H1 (cell line): ENCODE measurements around the gene GLYR1. TPM values are rescaled to one million over a fixed set of nuclear protein-coding genes. Genes with fewer than 3 reads are reported as not detected.

Experiments used
- CTCF ChIA-PET: fragments of 300-600 bp; sonication (Branson Sonifier 250); formaldehyde crosslinking; loops from one replicate; lab custom pipeline; 2021; ENCODE audit not compliant: partially characterized antibody; lab: Charles Lee
- POLR2A ChIA-PET: fragments of 300-600 bp; sonication (Branson Sonifier 250); formaldehyde crosslinking; loops from one replicate; lab custom pipeline; 2021; ENCODE audit warnings: inconsistent platforms; ENCODE audit not compliant: partially characterized antibody; lab: Charles Lee
- DNase-seq, 2 experiments: peaks; one replicate each; pipeline versions ENCODE4 v3.0.0 to v3.0.0-alpha.2; 2010 to 2022; ENCODE audit warnings: low spot score in 2 of 2, low read depth in 1 of 2, mixed read lengths in 1 of 2
- FAIRE-seq: peaks from 2 replicates; lab custom pipeline; 2011; peaks lifted over from hg19 to GRCh38; lab: Jason Lieb, UNC
- H2AFZ ChIP-seq: 2 replicates; pipeline ENCODE4 v1.8.1; 2012; ENCODE audit warnings: low read length, inconsistent platforms
- H2AK5ac ChIP-seq: 2 replicates; pipeline ENCODE4 v1.6.1; 2013; ENCODE audit warnings: low read depth, low read length
- H2BK120ac ChIP-seq: replicated peaks from 2 replicates; pipeline ENCODE3; 2013; ENCODE audit warnings: low read depth, low read length, inconsistent platforms
- H2BK12ac ChIP-seq: 2 replicates; pipeline ENCODE4 v1.6.1; 2013; ENCODE audit warnings: low read depth, low read length
- H2BK15ac ChIP-seq: 2 replicates; pipeline ENCODE4 v1.6.1; 2013; ENCODE audit warnings: low read length
- H2BK20ac ChIP-seq: 2 replicates; pipeline ENCODE4 v1.6.1; 2013; ENCODE audit warnings: low read length
- H2BK5ac ChIP-seq: 2 replicates; pipeline ENCODE4 v1.6.1; 2013; ENCODE audit warnings: low read depth, low read length
- H3K14ac ChIP-seq: 2 replicates; pipeline ENCODE4 v1.6.1; 2013; ENCODE audit warnings: inconsistent platforms; ENCODE audit not compliant: insufficient read length
- H3K18ac ChIP-seq: 2 replicates; pipeline ENCODE4 v1.6.1; 2013; ENCODE audit warnings: low read length; ENCODE audit errors: extremely low read depth
- H3K23ac ChIP-seq: 2 replicates; pipeline ENCODE4 v1.6.1; 2013; ENCODE audit warnings: inconsistent platforms; ENCODE audit not compliant: insufficient read length
- H3K23me2 ChIP-seq: 2 replicates; pipeline ENCODE4 v1.6.1; 2013; ENCODE audit warnings: low read depth, low read length
- H3K27ac ChIP-seq: 2 replicates; pipeline ENCODE4 v1.6.1; 2011; ENCODE audit warnings: low read depth, low read length, inconsistent platforms
- H3K27me3 ChIP-seq, 4 experiments: replicated peaks in 1 of 4; 1 replicate in 1 of 4; 2 replicates in 3 of 4; pipeline versions ENCODE4 v1.6.1 to v1.8.1; 2011 to 2013; ENCODE audit warnings: low read length in 3 of 4, mild to moderate bottlenecking in 3 of 4, inconsistent platforms in 2 of 4, mixed read lengths in 2 of 4, moderate library complexity in 1 of 4; ENCODE audit not compliant: control insufficient read depth in 3 of 4, insufficient read depth in 3 of 4; ENCODE audit errors: extremely low read depth in 1 of 4
- H3K36me3 ChIP-seq, 4 experiments: 2 replicates each; pipeline versions ENCODE4 v1.6.1 to v1.8.1; 2011 to 2013; ENCODE audit warnings: mild to moderate bottlenecking in 4 of 4, low read length in 3 of 4, moderate library complexity in 2 of 4, control low read depth in 1 of 4, inconsistent platforms in 1 of 4; ENCODE audit not compliant: insufficient read depth in 4 of 4, control insufficient read depth in 2 of 4
- H3K4ac ChIP-seq: replicated peaks from 2 replicates; pipeline ENCODE3; 2013; ENCODE audit warnings: low read length, low read depth, mixed read lengths, inconsistent platforms; ENCODE audit not compliant: insufficient read length
- H3K4me1 ChIP-seq, 4 experiments: replicated peaks in 1 of 4; 1 replicate in 1 of 4; 2 replicates in 3 of 4; pipeline versions ENCODE4 v1.6.1 to v1.8.1; 2011 to 2013; ENCODE audit warnings: low read length in 3 of 4, inconsistent platforms in 2 of 4, mixed read lengths in 1 of 4; ENCODE audit not compliant: insufficient read depth in 4 of 4, control insufficient read depth in 3 of 4
- H3K4me2 ChIP-seq, 2 experiments: 2 replicates each; pipeline versions ENCODE4 v1.6.1 to v1.8.1; 2011 to 2013; ENCODE audit warnings: low read depth in 2 of 2, low read length in 2 of 2, control low read depth in 1 of 2, inconsistent platforms in 1 of 2, mild to moderate bottlenecking in 1 of 2; ENCODE audit not compliant: insufficient read depth in 1 of 2
- H3K4me3 ChIP-seq, 4 experiments: fragments of 200-600, 300-600 bp in 1 of 4; sonication (generic), shearing (Covaris generic), sonication (Bioruptor Twin) in 1 of 4; 2 replicates each; pipeline versions ENCODE4 v1.5.1 to v1.8.1; 2011 to 2016; ENCODE audit warnings: low read length in 4 of 4, low read depth in 3 of 4, control low read depth in 2 of 4, inconsistent platforms in 2 of 4, mild to moderate bottlenecking in 2 of 4, mixed read lengths in 1 of 4, moderate library complexity in 1 of 4; ENCODE audit not compliant: insufficient read depth in 2 of 4; ENCODE audit errors: extremely low read depth in 1 of 4
- H3K56ac ChIP-seq: replicated peaks from 2 replicates; pipeline ENCODE3; 2013; ENCODE audit warnings: low read depth, mild to moderate bottlenecking, mixed read lengths, low read length, inconsistent platforms; ENCODE audit not compliant: insufficient read length
- H3K79me1 ChIP-seq: 2 replicates; pipeline ENCODE4 v1.6.1; 2013; ENCODE audit warnings: low read depth, low read length, control low read depth
- H3K79me2 ChIP-seq, 2 experiments: 2 replicates each; pipeline versions ENCODE4 v1.6.1 to v1.8.1; 2012 to 2013; ENCODE audit warnings: low read length in 2 of 2, mild to moderate bottlenecking in 2 of 2, inconsistent platforms in 1 of 2; ENCODE audit not compliant: insufficient read depth in 2 of 2, control insufficient read depth in 1 of 2
- H3K9ac ChIP-seq, 4 experiments: replicated peaks in 1 of 4; 1 replicate in 1 of 4; 2 replicates in 3 of 4; pipeline versions ENCODE4 v1.6.1 to v1.8.1; 2011 to 2013; ENCODE audit warnings: low read depth in 3 of 4, low read length in 3 of 4, control low read depth in 2 of 4, mild to moderate bottlenecking in 2 of 4, moderate library complexity in 2 of 4, inconsistent platforms in 1 of 4; ENCODE audit errors: extremely low read depth in 1 of 4
- H3K9me3 ChIP-seq, 2 experiments: 2 replicates each; pipeline versions ENCODE4 v1.6.1 to v1.8.1; 2012 to 2013; ENCODE audit warnings: mild to moderate bottlenecking in 2 of 2, moderate library complexity in 2 of 2, control low read depth in 1 of 2, inconsistent platforms in 1 of 2, low read depth in 1 of 2, low read length in 1 of 2, mixed read lengths in 1 of 2; ENCODE audit not compliant: insufficient read depth in 2 of 2
- H4K20me1 ChIP-seq, 2 experiments: replicated peaks in 1 of 2; 2 replicates each; pipeline versions ENCODE3 to v1.8.1; 2011 to 2013; ENCODE audit warnings: inconsistent platforms in 2 of 2, low read length in 2 of 2, mild to moderate bottlenecking in 1 of 2; ENCODE audit not compliant: insufficient read depth in 2 of 2, control insufficient read depth in 1 of 2
- H4K5ac ChIP-seq: 2 replicates; pipeline ENCODE4 v1.6.1; 2013; ENCODE audit warnings: low read length, low read depth, mixed read lengths, inconsistent platforms; ENCODE audit not compliant: insufficient read length
- H4K8ac ChIP-seq: 2 replicates; pipeline ENCODE4 v1.8.0; 2013; ENCODE audit warnings: mild to moderate bottlenecking, moderate library complexity, low read length, inconsistent platforms; ENCODE audit not compliant: insufficient read depth; ENCODE audit errors: extremely low read depth
- H4K91ac ChIP-seq: replicated peaks from 2 replicates; pipeline ENCODE3; 2013; ENCODE audit warnings: low read length, mixed read lengths, inconsistent platforms; ENCODE audit not compliant: insufficient read length
- ASH2L ChIP-seq: fragments of 200-600, 300-600 bp; sonication (generic); IDR thresholded peaks from one replicate; pipeline ENCODE4 v1.7.1; 2017; ENCODE audit warnings: low read length
- BRCA1 ChIP-seq: IDR thresholded peaks from 2 replicates; pipeline ENCODE4 v1.6.1; 2012; ENCODE audit warnings: low read depth, low read length, improper control_type of control experiment
- CHD1 ChIP-seq: IDR thresholded peaks from 2 replicates; pipeline ENCODE4 v1.6.1; 2012; ENCODE audit warnings: low read depth, low read length, improper control_type of control experiment
- CREB1 ChIP-seq: IDR thresholded peaks from 2 replicates; pipeline ENCODE4 v1.6.1; 2012; ENCODE audit warnings: inconsistent platforms
- KDM5A ChIP-seq: fragments of 200-600 bp; IDR thresholded peaks from 2 replicates; pipeline ENCODE4 v1.7.1; 2012; ENCODE audit warnings: mild to moderate bottlenecking, low read length, inconsistent platforms, mixed read lengths
- RFX5 ChIP-seq: IDR thresholded peaks from 2 replicates; pipeline ENCODE4 v1.6.1; 2011; ENCODE audit warnings: low read depth, low read length, improper control_type of control experiment, borderline replicate concordance
- SIRT6 ChIP-seq: IDR thresholded peaks from one replicate; pipeline ENCODE4 v1.7.1; 2012; ENCODE audit warnings: low read length, inconsistent platforms
- TCF12 ChIP-seq: IDR thresholded peaks from 2 replicates; pipeline ENCODE4 v1.6.1; 2011; ENCODE audit warnings: low read depth, mild to moderate bottlenecking, low read length
- USF2 ChIP-seq: IDR thresholded peaks from 2 replicates; pipeline ENCODE4 v1.6.1; 2011; ENCODE audit warnings: low read length, improper control_type of control experiment
- WGBS, 2 experiments: shearing (Covaris generic) in 1 of 2; methylation state at CpG; one replicate each; pipeline versions ENCODE4 v1.1.6 to v1.1.7; 2013 to 2015; ENCODE audit warnings: low lambda C conversion rate in 2 of 2, mixed read lengths in 2 of 2, inconsistent platforms in 1 of 2, low coverage in 1 of 2, missing lambda C conversion rate in 1 of 2; ENCODE audit not compliant: insufficient replicate concordance in 2 of 2, insufficient coverage in 1 of 2, insufficient read length in 1 of 2; ENCODE audit errors: extremely low coverage in 1 of 2, missing lambda C conversion rate in 1 of 2; 5-methylcytosine and 5-hydroxymethylcytosine counted together
- polyA plus RNA-seq, 7 experiments: library from polyadenylated mRNA; depleted of rRNA in 3 of 7; stranded (reverse) in 5 of 7; unstranded in 2 of 7; fragments of >200 nt in 5 of 7; fragments of 200-250 nt in 2 of 7; gene quantifications; 1 replicate in 5 of 7; 2 replicates in 1 of 7; 4 replicates in 1 of 7; pipeline versions ENCODE4 v1.2.1 to v1.2.3, GENCODE V29; 2011 to 2013; ENCODE audit warnings: missing spikeins in 2 of 7, mixed read lengths in 2 of 7
- total RNA-seq: library from RNA; stranded (reverse); fragmentation: NEBNext Ultra II Directional; extraction: Animal tissue kit (Norgen Biotek cat#: 25700); gene quantifications from 2 replicates; pipeline ENCODE4 v1.2.1, GENCODE V29; 2021

The GLYR1 gene
- total and polyA plus RNA-seq, 2 of the 8 experiments (the other 6 are each of a cell fraction or from before 2014, with no cell fraction given), result 50.2 to 115 TPM

GRCh38 chr16:4783251-4783950 lies 63.7 kb downstream of the GLYR1 start:
- Histone ChIP-seq H4K5ac (no peak overlapping the region), H3K4me3 (no peak overlapping the region), H3K23ac (no peak overlapping the region), H2BK5ac (no peak overlapping the region), H4K20me1 (no peaks in the 10 kb centered on the region), H2BK20ac (no peak overlapping the region), H3K27me3 (no peaks in the 10 kb centered on the region), H3K18ac (no peak overlapping the region), H2BK120ac (no peak overlapping the region), H2AK5ac (no peak overlapping the region), H3K56ac (no peak overlapping the region), H3K79me2 (no peaks in the 10 kb centered on the region), H3K9ac (no peak overlapping the region), H3K4me2 (no peak overlapping the region), H2BK12ac (no peak overlapping the region), H3K14ac (no peak overlapping the region), H4K91ac (no peak overlapping the region), H3K27ac (no peak overlapping the region), H3K36me3 (no peaks in the 10 kb centered on the region), H3K79me1 (no peaks in the 10 kb centered on the region), H2BK15ac (no peak overlapping the region), H3K4me1 (peaks cover 0 to 13% (median 4%) of the 10 kb centered on the region in 4 experiments; a peak in 5 of 7 replicates), H3K23me2 (no peaks in the 10 kb centered on the region), H3K9me3 (no peaks in the 10 kb centered on the region), H4K8ac (no peak overlapping the region; the same call in 1 of the 2 replicates), H3K4ac (no peak overlapping the region), H2AFZ (no peak overlapping the region)
- ChIA-PET POLR2A (interaction anchor here (0.9 kb wide), 1 partner anchor 15 kb away, joined by 3 read pairs; no protein-coding TSS in a partner anchor), CTCF (interaction anchor here (1.1 kb wide), 1 partner anchor 20 kb away, joined by 3 read pairs; no protein-coding TSS in a partner anchor)
- DNase-seq, result no peak
- WGBS, 2 experiments, result 93% methylated on average over 18 of the region's 25 CpGs; no CpG with 5 or more reads in 1 of the 2 experiments
- TF ChIP-seq BRCA1, result no peak
- no peak for TF ChIP-seq ASH2L
- no peak for TF ChIP-seq RFX5
- TF ChIP-seq CREB1, result no peak
- no peak for TF ChIP-seq TCF12
- no peak for TF ChIP-seq KDM5A
- TF ChIP-seq USF2, result no peak
- no peak for TF ChIP-seq CHD1
- no peak for TF ChIP-seq SIRT6
- no peak for FAIRE-seq
